GM18870 (cell line): ENCODE results near the gene CDC42BPB.

Experiments
- ATAC-seq: cut with Tn5 transposase; IDR thresholded peaks from one replicate; pipeline ENCODE4 v1.9.1; 2021; ENCODE audit warnings: moderate library complexity; ENCODE audit not compliant: unreplicated experiment

CDC42BPB gene

GRCh38 chr14:103094406-103095209, 37.3 kb upstream of the CDC42BPB start, which contains the start of gene EXOC3L4:
Gene EXOC3L4 (plus strand): TSS chr14:103094725. CDS start chr14:103100220, 5,495 bp downstream.
- ATAC-seq, result no peak

GRCh38 chr14:103093856-103094405, 36.6 kb upstream of the CDC42BPB start:
- no peak for ATAC-seq

GRCh38 chr14:103091883-103092222, 34.5 kb upstream of the CDC42BPB start:
- ATAC-seq, result no peak

GRCh38 chr14:103091041-103091882, 33.9 kb upstream of the CDC42BPB start:
- ATAC-seq, result no peak

GRCh38 chr14:103090481-103091020, 33.2 kb upstream of the CDC42BPB start:
- no peak for ATAC-seq

- no peak for ATAC-seq
Observed at GRCh38 chr14:103089386-103090335, 32.3 kb upstream of the CDC42BPB start.

- ATAC-seq, result no peak
Observed at GRCh38 chr14:103088921-103089320, 31.6 kb upstream of the CDC42BPB start.

- ATAC-seq, result no peak
Observed at GRCh38 chr14:103087343-103087835, 30.0 kb upstream of the CDC42BPB start.

- no peak for ATAC-seq
Observed at GRCh38 chr14:103086771-103087342, 29.5 kb upstream of the CDC42BPB start.

GRCh38 chr14:103085106-103086091, 28.1 kb upstream of the CDC42BPB start:
- no peak for ATAC-seq

- no peak for ATAC-seq
Observed at GRCh38 chr14:103084021-103084919, 26.9 kb upstream of the CDC42BPB start, which contains the start of gene LBHD2. Gene LBHD2 (plus strand): TSS chr14:103084210. CDS start chr14:103086013, 1,803 bp downstream.

GRCh38 chr14:103081951-103082350, 24.6 kb upstream of the CDC42BPB start:
- no peak for ATAC-seq

GRCh38 chr14:103078860-103079587, 21.7 kb upstream of the CDC42BPB start:
- ATAC-seq, result no peak

- ATAC-seq, result no peak
Observed at GRCh38 chr14:103078420-103078749, 21.0 kb upstream of the CDC42BPB start.

- ATAC-seq, result no peak
Observed at GRCh38 chr14:103074729-103075367, 17.5 kb upstream of the CDC42BPB start.
